Adipose tissue (tissue), 3 donors: ENCODE results near the gene AIF1L. TPM values are rescaled to one million over a fixed set of nuclear protein-coding genes. Genes with fewer than 3 reads are reported as not detected.
"Not testable (repeated sequence)": the region's sequence is repeated elsewhere in the genome, so short reads cannot be mapped to it uniquely, and the experiment has no call there.

Source experiments
- H3K27ac ChIP-seq: one replicate; pipeline ENCODE4 v1.5.1; 2013; ENCODE audit warnings: low read depth, low read length
- WGBS, 3 donors: extraction: QIAGEN DNeasy Blood & Tissue Kit; methylation state at CpG; one replicate each; pipeline ENCODE4 v1.1.7; 2013; 5-methylcytosine and 5-hydroxymethylcytosine counted together
- polyA plus RNA-seq, 3 donors: library from polyadenylated mRNA; stranded (reverse); fragments of 200-250 nt; gene quantifications; one replicate each; pipeline ENCODE4 v1.2.3, GENCODE V29; 2013
- donor health status: healthy with polysubstance abuse.
- donor health status: Bipolar disorder and iron deficiency.
- donor health status: healthy.

AIF1L gene
- polyA plus RNA-seq, 3 donors: 2.9 to 46.2 (median 46.2) TPM

DNA sequence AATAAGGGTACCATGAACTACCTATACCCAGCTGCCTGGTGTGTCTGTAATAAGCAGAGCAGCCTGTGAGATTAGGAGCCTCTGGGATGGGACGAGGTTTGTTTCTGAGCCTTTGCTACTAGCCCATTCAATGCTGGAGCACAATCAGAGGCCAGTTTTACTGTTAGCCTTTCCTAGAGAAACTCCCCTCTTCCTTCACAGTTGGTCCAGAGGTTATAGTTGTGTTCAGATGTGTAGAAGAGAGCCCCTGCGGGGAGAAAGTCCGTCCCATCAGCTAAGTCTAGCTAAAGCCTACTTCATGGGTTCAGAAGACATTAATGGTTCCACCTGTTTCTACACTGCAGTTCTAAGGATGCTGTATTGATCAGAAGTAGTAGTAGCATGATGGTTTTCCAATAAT lies 45.8 kb downstream of the AIF1L start:
- H3K27ac ChIP-seq: no peak overlapping the region
- 93 to 96% (median 96%) methylated on average over 3 of the region's 3 CpGs for WGBS, 3 donors

DNA sequence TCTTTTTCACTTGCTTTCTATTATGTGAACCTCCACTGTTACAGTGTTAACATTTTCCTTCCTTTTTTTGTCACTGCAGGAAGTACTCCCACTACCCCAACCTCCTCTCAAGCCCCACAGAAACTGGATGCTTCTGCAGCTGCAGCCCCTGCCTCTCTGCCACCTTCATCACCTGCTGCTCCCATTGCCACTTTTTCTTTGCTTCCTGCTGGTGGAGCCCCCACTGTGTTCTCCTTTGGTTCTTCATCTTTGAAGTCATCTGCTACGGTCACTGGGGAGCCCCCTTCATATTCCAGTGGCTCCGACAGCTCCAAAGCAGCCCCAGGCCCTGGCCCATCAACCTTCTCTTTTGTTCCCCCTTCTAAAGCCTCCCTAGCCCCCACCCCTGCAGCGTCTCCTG lies 47.9 kb downstream of the AIF1L start:
- H3K27ac ChIP-seq: no peak overlapping the region
- 79 to 92% (median 80%) methylated on average over 3 of the region's 3 CpGs for WGBS, 3 donors

DNA sequence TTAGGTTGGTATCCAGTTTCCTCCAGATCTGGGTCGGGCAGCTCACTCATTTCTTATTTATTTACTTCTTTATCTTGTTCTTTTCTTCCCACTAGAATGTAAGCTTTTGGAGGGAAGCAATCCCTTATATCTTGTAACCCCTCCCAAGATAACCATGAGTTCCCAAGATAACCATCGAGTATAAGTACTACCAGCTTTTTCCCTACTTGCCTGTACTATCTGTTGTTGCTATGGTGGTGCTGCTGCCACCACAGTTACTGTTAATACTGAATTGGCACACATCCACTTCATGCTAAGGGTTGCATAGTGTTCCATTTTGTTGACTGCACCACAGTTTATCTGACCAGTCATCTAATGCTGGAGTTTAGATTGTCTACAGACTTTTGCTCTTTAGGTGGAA lies 48.9 kb downstream of the AIF1L start:
- H3K27ac ChIP-seq: no peak overlapping the region
- WGBS, 3 donors: 70 to 87% (median 87%) methylated on average over 2 of the region's 2 CpGs

DNA sequence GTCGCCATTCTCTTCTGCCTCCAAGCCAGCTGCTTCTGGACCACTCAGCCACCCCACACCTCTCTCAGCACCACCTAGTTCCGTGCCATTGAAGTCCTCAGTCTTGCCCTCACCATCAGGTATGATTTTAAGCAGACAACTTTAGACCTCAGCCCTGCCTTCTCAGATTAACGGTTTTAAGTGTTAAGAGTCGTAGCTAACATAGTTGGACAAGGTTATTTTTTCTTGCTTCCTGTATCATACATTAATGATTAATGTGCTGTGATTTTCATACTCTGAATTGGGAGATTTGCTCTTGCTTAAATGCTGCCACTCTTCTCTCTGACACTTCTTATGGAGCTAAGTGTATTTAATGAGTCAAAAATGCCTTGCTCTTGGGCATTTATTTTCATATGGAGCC lies 49.9 kb downstream of the AIF1L start:
- H3K27ac ChIP-seq: no peak overlapping the region
- WGBS, 3 donors: 86 to 97% (median 93%) methylated on average over 4 of the region's 4 CpGs

- 87 to 94% (median 90%) methylated on average over 3 of the region's 3 CpGs for WGBS, 3 donors
- H3K27ac ChIP-seq: no peak overlapping the region
Observed at GRCh38 chr9:131148276-131148675, 51.9 kb downstream of the AIF1L start.

- no peak overlapping the region for H3K27ac ChIP-seq
- 80 to 88% (median 86%) methylated on average over 7 of the region's 7 CpGs for WGBS, 3 donors
Observed at GRCh38 chr9:131148966-131149687, 52.8 kb downstream of the AIF1L start.

DNA sequence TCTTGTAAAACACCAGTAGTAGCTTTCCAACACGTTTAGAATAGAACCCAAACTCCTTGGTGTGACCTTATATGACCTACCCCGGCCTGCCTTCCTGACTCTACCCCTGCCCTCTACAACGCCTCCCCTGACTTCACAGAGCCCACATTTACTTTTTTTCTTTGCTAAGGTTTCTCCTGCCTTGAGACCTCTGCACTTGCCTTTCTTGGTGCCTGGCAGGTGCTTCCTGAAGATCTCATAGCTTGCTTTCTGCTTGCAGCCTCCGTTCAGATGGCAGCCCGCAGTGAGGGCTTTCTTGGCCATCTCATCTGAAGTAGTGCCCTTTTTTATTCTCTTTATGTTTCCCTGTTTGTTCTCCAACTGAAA lies 53.3 kb downstream of the AIF1L start:
- WGBS, 3 donors: 57 to 66% (median 65%) methylated on average over 5 of the region's 5 CpGs
- H3K27ac ChIP-seq: no peak overlapping the region

- H3K27ac ChIP-seq: no peak overlapping the region
- WGBS, 3 donors: 88 to 94% (median 92%) methylated on average over 4 of the region's 4 CpGs
Observed at GRCh38 chr9:131153595-131153994, 57.3 kb downstream of the AIF1L start.

GRCh38 chr9:131158673-131159072 lies 62.3 kb downstream of the AIF1L start:
- WGBS, 3 donors: 94 to 100% (median 94%) methylated on average over 1 of the region's 1 CpG
- not testable (repeated sequence) for H3K27ac ChIP-seq

- H3K27ac ChIP-seq: no peak overlapping the region
- 90 to 95% (median 93%) methylated on average over 1 of the region's 1 CpG for WGBS, 3 donors
Observed at GRCh38 chr9:131160416-131161112, 64.2 kb downstream of the AIF1L start.

- 88 to 92% (median 90%) methylated on average over 6 of the region's 6 CpGs for WGBS, 3 donors
- no peak overlapping the region for H3K27ac ChIP-seq
Observed at GRCh38 chr9:131161585-131161984, 65.3 kb downstream of the AIF1L start.

DNA sequence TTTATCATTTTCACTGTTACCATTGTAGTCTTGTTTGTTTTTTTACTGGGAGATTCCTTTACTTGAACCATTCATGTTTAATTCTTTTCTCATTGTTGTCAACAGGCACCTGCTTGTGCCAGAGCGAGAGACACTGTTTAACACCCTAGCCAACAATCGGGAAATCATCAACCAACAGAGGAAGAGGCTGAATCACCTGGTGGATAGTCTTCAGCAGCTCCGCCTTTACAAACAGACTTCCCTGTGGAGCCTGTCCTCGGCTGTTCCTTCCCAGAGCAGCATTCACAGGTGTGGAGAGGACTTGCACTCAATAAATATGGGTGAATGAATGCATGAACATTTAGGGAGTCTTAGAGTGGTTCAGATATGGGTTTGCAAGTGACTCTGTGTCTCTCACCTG lies 66.6 kb downstream of the AIF1L start:
- WGBS, 3 donors: 88 to 97% (median 92%) methylated on average over 4 of the region's 4 CpGs
- H3K27ac ChIP-seq: no peak overlapping the region

GRCh38 chr9:131165523-131165922 lies 69.2 kb downstream of the AIF1L start:
- H3K27ac ChIP-seq: no peak overlapping the region

DNA sequence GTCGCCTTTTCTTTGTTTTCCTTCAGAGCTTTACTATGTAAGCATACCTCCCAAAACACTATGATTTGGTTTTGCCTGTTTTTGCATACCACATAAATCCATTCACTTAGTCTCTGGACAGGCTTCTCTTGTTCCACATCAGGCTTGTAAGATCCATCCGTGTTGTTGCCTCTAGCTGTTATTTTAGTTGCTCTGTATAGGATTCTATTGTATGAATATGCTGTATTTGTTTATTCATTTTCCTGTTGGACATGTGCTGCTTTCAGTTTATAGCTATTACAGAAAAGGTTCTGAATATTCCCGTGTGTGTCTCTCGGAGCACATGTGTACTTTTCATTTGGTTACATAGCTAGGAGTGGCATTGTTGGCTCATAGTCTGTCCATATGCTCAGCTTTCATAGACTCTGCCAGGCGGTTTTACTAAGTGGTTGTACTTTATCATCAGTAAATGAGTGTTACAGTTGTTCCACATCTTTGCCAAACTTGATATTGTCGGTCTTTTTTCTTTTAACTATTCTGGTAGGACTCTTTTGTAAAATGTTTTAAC lies 70.9 kb downstream of the AIF1L start:
- H3K27ac ChIP-seq: no peak overlapping the region
- WGBS, 3 donors: 33 to 72% (median 60%) methylated on average over 6 of the region's 6 CpGs

DNA sequence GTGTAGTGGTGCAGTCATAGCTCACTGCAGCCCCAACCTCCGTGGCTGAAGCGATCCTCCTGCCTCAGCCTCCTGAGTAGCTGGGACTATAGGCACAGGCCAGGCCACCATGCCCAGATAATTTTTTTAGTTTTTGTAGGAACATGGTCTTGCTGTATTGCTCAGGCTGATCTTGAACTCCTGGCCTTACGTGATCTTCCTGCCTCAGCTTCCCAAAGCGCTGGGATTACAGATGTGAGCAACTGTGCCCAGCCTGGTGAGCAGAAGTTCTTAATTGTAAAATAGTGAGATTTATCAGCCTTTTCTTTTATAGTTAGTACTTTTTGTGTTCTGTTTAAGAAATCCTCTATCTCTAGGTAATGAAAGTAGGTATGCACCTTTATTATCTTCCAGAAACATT lies 71.6 kb downstream of the AIF1L start:
- H3K27ac ChIP-seq: no peak overlapping the region
- 82 to 96% (median 85%) methylated on average over 4 of the region's 4 CpGs for WGBS, 3 donors

DNA sequence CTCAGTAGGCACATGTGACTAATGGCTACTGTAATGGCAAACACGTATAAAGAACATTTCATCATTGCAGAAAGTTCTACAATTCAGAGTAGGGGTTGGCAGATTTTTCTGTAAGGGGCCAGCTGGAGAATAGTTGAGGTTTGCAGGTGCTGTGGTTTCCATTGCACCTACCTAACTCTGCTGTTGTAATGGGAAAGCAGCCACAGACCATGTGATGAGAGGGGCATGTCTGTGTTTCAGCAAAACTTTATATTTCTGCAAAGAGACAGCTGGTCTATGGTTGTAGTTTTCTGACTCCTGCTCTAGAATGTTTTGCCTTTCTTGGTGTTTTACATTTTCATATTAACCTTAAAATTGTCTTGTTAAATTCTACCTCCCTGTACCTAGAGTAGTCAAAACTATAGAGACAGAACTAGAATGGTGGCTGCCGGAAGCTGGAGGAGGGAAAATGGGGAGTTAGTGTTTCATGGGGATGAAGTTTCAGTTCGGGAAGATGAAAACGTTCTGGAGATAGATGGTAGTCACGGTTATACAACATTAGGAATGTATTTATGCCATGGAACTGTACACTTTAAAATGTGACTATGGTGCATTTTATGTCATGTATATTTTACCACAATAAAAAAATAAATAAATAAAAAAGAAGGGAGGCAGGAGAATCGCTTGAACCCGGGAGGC lies 73.4 kb downstream of the AIF1L start:
- H3K27ac ChIP-seq: no peak overlapping the region
- WGBS, 3 donors: 87 to 94% (median 89%) methylated on average over 7 of the region's 7 CpGs
